Gastroesophageal sphincter (tissue), 3 donors: ENCODE measurements around the gene SMIM35.

Experiments
- POLR2A ChIP-seq, 2 donors: fragments of 450-650 bp; IDR thresholded peaks; one replicate each; pipeline ENCODE4 v1.6.1; 2017; ENCODE audit warnings: antibody characterized with exemption in 2 of 2, mild to moderate bottlenecking in 2 of 2, moderate library complexity in 1 of 2
- TF ChIP-seq, protein P1 (sequence below), 4 experiments: fragments of 200-600 bp in 2 of 4; fragments of 450-650 bp in 2 of 4; sonication (generic) in 1 of 4; IDR thresholded peaks; one replicate each; pipeline ENCODE4 v1.5.1; 2017 to 2019; ENCODE audit warnings: antibody characterized with exemption in 4 of 4, mild to moderate bottlenecking in 2 of 4, moderate library complexity in 2 of 4

DNA sequence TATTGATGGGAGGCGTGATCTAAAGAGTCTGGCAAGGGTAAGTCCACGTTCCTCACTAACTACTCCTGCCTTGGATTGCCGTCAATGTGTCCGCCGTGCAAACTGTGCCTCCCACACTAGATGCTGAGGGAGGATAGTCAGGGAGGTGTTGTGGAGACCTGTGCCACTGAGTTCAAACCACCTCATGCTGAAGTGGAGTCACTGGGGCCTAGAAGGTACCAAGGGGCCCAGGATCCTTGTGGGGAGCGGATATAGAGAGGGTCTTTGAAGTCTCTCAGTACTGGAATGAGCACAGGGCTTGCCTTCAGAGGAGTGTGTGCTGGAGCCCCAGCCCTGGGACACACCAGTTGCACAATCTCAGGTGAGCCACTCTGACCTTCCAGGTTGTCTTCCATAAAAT lies 37.0 kb downstream of the SMIM35 start:
- no peak for TF ChIP-seq POLR2A (IDR thresholded peaks at IDR 0.05)
- TF ChIP-seq, protein P1, sequence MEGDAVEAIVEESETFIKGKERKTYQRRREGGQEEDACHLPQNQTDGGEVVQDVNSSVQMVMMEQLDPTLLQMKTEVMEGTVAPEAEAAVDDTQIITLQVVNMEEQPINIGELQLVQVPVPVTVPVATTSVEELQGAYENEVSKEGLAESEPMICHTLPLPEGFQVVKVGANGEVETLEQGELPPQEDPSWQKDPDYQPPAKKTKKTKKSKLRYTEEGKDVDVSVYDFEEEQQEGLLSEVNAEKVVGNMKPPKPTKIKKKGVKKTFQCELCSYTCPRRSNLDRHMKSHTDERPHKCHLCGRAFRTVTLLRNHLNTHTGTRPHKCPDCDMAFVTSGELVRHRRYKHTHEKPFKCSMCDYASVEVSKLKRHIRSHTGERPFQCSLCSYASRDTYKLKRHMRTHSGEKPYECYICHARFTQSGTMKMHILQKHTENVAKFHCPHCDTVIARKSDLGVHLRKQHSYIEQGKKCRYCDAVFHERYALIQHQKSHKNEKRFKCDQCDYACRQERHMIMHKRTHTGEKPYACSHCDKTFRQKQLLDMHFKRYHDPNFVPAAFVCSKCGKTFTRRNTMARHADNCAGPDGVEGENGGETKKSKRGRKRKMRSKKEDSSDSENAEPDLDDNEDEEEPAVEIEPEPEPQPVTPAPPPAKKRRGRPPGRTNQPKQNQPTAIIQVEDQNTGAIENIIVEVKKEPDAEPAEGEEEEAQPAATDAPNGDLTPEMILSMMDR (IDR thresholded peaks at IDR 0.05): no peak
